ENCODE measurements around the gene SNN.

The SNN gene

DNA sequence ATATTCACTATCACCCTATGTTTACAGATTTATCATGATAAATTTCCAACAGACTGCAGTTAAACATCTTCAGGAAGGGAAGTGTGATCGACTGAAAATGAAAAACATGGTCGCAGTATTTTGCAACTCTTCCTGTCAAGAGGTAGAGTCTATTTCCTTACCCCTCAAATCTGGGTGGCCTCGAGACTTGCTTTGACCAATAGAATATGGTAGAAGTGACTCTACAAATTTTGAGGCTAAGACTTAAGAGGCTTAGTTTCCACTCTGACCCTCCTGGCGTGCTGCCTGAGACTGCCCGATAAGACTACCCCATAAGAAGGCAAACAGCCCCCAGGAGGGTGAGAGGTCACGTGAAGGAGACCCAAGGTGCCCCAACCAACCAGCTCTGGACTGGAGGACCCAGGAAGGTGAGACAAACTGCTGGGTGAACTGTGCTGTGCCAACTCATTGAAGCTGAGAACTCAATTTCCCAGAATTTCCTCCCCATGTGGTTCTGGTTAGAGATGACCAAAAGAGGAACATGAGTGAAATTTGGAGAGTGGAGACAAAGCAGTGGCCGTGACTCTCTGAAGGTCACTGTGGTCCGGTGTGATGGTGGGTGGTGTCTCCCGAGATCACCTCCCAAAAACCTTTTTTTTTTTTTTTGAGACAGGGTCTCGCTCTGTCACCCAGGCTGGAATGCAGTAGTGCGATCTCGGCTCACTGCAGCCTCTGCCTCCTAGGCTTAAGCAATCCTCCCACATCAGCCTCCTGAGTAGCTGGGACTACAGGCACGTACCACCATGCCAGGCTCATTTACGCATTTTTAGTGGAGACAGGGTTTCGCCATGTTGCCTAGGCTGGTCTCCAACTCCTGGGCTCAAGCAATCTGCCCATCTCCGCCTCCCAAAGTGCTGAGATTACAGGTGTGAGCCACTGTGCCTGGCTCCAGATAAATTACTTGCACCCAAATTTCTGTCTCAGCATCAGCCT is 43.3 kb upstream of the SNN start:
- TF ChIP-seq, protein P1, sequence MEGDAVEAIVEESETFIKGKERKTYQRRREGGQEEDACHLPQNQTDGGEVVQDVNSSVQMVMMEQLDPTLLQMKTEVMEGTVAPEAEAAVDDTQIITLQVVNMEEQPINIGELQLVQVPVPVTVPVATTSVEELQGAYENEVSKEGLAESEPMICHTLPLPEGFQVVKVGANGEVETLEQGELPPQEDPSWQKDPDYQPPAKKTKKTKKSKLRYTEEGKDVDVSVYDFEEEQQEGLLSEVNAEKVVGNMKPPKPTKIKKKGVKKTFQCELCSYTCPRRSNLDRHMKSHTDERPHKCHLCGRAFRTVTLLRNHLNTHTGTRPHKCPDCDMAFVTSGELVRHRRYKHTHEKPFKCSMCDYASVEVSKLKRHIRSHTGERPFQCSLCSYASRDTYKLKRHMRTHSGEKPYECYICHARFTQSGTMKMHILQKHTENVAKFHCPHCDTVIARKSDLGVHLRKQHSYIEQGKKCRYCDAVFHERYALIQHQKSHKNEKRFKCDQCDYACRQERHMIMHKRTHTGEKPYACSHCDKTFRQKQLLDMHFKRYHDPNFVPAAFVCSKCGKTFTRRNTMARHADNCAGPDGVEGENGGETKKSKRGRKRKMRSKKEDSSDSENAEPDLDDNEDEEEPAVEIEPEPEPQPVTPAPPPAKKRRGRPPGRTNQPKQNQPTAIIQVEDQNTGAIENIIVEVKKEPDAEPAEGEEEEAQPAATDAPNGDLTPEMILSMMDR (IDR thresholded peaks at IDR 0.05; ENCODE audit: low read depth, low read length) = no peak
- DNase-seq (ENCODE audit: low read depth in 2 of 2) = no peak

DNA sequence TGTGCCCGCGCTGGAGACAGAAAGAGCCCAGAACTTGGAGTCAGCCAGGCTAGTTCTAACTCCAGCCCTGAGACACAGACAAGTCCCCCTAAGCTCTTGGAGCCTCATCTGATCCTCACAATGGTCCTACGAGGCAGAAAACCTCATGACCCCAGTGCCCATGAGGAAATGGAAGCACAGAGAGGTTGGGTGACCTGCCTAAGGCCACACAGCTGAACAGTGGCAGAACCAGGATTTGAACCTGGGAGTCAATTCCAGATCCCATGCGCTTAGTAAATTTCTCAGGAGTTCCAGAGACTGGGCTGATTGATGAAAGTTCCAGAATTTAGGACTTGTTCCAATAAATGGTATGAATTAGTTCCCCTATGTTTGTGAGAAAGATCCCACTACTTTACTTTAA is 42.5 kb upstream of the SNN start:
- TF ChIP-seq, protein P1 (IDR thresholded peaks at IDR 0.05; ENCODE audit: low read depth, low read length) = no peak
- DNase-seq (ENCODE audit: low read depth in 2 of 2) = no peak
- H3K4me3 ChIP-seq (replicated peaks in 1 of 2; ENCODE audit: low read depth in 2 of 2, low read length in 2 of 2) = no peak overlapping the region

More for the DNA sequence above, 43.3 kb upstream of the SNN start:
- H3K4me3 ChIP-seq (replicated peaks in 1 of 2; ENCODE audit: low read depth in 2 of 2, low read length in 2 of 2) = no peak overlapping the region

DNA sequence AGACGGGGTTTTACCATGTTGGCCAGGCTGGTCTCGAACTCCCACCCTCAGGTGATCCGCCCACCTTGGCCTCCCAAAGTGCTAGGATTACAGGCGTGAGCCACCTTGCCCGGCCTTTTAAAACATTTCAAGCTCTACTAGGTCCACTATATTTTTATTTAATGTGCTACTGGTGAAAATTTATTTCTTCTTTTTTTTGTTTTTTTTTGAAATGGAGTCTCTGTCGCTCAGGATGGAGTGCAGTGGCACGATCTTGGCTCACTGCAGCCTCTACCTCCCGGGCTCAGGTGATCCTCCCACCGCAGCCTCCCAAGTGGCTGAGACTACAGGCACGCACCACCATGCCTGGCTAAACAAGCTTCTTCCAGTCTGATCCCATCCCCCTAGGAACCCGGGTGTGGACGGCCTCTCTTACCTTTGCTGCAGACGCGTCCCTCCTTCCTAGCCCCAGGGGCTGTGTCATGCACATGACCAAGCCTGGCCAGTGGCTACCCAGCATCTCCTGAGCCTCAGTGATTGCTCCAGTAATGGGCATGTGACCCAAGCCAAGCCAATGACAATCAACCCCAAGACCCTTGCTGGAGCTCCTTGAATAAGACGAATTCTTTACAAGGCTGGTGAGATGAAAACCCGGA is 41.5 kb upstream of the SNN start:
- no peak for DNase-seq (ENCODE audit: low read depth in 2 of 2)
- TF ChIP-seq, protein P1 (IDR thresholded peaks at IDR 0.05; ENCODE audit: low read depth, low read length) = no peak
- no peak overlapping the region for H3K4me3 ChIP-seq (replicated peaks in 1 of 2; ENCODE audit: low read depth in 2 of 2, low read length in 2 of 2)

DNA sequence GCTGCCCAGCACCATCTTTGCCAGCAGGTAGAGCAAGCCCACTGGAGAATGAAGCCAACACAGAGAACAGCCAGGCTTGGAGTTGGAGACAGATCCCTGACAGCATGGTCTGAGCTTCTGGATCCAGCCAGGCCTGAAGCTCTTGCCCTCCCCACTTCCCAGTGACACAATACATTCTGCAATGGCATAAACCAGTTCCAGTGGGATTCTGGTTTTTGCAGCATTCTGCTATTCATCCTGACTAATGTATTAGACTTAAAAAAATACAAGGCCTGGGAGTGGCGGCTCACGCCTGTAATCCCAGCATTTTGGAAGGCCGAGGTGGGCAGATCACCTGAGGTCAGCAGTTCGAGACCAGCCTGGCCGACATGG is 41.0 kb upstream of the SNN start:
- TF ChIP-seq, protein P1 (IDR thresholded peaks at IDR 0.05; ENCODE audit: low read depth, low read length) = no peak
- H3K4me3 ChIP-seq (replicated peaks in 1 of 2; ENCODE audit: low read depth in 2 of 2, low read length in 2 of 2) = no peak overlapping the region
- no peak for DNase-seq (ENCODE audit: low read depth in 2 of 2)

DNA sequence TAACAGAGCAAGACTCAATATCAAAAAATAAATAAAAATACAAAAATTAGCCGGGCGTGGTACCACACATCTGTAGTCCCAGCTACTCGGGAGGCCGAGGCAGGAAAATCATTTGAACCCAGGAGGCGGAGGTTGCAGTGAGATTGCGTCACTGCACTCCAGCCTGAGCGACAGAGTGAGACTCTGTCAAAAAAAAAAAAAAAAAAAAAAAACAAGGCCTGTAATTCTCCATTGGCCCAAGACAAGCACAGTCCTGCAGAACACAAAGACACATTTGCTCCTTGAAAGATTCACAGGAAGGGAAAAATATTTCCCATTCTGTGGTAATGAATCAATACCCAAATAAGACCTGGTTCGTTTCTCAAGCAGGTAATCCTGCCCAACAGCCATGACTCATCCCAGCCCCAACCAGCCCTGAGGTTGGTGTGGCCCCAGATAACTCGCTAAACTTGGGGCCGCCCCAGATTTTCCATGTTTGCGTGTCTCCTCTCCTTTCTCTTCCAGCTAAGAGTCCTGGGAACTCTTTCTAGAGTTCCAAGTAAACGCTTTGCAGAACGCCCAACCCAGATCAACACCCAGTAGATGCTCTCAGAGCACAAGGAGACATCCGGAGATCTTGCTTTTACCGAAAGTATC is 40.3 kb upstream of the SNN start:
- no peak overlapping the region for H3K4me3 ChIP-seq (replicated peaks in 1 of 2; ENCODE audit: low read depth in 2 of 2, low read length in 2 of 2)
- DNase-seq (ENCODE audit: low read depth in 2 of 2) = peak; percentile 59 to 69
- TF ChIP-seq, protein P1 (IDR thresholded peaks at IDR 0.05; ENCODE audit: low read depth, low read length) = no peak

DNA sequence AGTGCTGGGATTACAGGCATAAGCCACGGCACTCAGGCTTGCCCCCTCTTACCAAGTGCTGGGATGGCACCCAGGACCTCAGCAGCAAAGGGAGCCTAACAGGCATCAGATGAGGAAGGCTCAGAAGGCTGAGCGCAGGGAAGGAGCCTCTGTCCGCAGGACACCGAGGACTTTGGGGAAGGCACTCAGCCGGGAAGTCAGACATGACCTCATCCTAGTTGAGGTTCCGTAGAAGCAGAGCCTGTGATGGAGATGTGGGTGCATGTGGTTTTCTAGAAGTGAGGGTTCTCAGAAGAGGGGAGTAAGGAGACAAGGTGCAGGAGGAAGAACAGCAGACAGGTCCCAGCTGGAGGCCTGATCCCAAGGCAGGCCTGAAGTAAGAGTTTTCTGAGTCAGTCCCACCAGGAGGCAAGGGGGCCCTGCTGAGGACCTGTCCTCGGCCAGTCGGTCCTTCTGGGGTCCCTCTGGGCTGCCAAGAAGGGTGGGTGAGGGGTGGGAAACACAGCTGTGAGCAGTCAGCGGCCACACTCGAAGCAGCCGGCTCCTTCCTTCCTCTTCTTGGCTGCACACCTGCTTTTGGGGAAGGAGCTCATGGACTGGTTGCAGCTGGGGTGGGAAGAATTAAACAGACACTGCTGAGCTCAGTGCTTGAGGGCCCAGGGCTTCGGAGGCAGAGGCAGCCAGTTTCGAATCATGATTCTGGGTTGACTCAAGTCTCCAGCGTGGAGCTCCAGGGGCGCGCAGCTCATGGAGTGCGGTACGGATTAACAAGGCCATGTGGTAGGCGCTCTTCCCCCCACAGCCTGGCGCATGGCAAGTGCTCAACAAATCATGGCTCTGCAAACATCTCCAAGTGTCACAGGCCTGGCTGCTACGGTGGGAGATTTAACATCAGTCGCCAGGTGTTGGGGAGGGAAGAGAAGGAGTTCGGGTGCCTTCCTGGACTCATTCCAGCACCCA is 38.9 kb upstream of the SNN start:
- H3K4me3 ChIP-seq (replicated peaks in 1 of 2; ENCODE audit: low read depth in 2 of 2, low read length in 2 of 2) = no peak overlapping the region
- no peak for DNase-seq (ENCODE audit: low read depth in 2 of 2)
- TF ChIP-seq, protein P1 (IDR thresholded peaks at IDR 0.05; ENCODE audit: low read depth, low read length) = no peak

All from cardiac fibroblast (primary cell).